GM10266 (cell line): ENCODE measurements around the gene ISLR2.

Source experiments
- DNase-seq: peaks from one replicate; pipeline ENCODE4 v3.0.0; 2012; ENCODE audit errors: extremely low spot score
- TF ChIP-seq, protein P1 (sequence below): IDR thresholded peaks from 2 replicates; pipeline ENCODE4 v1.5.1; 2012; ENCODE audit warnings: mild to moderate bottlenecking, low read depth; ENCODE audit not compliant: control insufficient read depth, insufficient read depth; ENCODE audit errors: missing control alignments

The ISLR2 gene

GRCh38 chr15:74184582-74185091 lies 54.3 kb downstream of the ISLR2 start:
- TF ChIP-seq, protein P1, sequence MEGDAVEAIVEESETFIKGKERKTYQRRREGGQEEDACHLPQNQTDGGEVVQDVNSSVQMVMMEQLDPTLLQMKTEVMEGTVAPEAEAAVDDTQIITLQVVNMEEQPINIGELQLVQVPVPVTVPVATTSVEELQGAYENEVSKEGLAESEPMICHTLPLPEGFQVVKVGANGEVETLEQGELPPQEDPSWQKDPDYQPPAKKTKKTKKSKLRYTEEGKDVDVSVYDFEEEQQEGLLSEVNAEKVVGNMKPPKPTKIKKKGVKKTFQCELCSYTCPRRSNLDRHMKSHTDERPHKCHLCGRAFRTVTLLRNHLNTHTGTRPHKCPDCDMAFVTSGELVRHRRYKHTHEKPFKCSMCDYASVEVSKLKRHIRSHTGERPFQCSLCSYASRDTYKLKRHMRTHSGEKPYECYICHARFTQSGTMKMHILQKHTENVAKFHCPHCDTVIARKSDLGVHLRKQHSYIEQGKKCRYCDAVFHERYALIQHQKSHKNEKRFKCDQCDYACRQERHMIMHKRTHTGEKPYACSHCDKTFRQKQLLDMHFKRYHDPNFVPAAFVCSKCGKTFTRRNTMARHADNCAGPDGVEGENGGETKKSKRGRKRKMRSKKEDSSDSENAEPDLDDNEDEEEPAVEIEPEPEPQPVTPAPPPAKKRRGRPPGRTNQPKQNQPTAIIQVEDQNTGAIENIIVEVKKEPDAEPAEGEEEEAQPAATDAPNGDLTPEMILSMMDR = no peak
- DNase-seq = no peak

DNA sequence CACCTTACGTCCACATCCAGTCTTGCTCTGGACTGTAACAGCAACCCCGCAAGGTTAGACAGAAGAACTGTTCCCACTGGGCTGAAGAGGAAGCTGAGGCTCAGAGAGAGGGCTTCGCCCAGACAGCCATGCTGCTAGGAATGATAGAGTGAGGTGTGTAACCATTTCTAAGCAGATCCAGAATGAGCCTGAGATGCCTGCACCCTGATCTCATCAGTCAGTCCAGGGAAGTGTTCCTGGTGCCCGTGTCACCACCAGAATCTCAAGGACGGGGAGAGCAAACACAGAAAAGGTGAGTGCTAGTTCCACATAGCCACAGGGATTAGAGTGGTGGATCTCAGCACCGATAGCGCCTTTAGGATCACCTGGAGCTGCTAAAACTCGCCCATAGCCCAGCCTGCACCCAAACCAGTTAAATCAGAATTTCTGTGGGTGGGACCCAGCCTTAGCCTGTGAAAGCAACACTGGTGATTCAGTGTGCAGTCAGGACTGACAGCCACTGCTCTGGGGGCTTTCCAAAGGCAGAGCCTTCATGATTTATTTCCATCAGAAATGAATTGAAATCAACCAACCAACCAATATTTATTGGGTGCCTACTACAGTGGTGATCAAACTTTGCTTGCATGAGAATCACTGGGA lies 55.4 kb downstream of the ISLR2 start:
- TF ChIP-seq, protein P1 = no peak
- no peak for DNase-seq
